Mucosa of stomach (tissue), 1 donor: Measurements from ENCODE around the gene ZNF236.
"Not testable (repeated sequence)": the region's sequence is repeated elsewhere in the genome, so short reads cannot be mapped to it uniquely, and the experiment has no call there.

Experiments
- H3K27me3 ChIP-seq: one replicate; pipeline ENCODE4 v1.7.0; 2013; ENCODE audit warnings: mild to moderate bottlenecking, low read length; ENCODE audit not compliant: control insufficient read depth, insufficient read depth
- H3K36me3 ChIP-seq: one replicate; pipeline ENCODE4 v1.7.0; 2013; ENCODE audit warnings: low read length; ENCODE audit not compliant: control insufficient read depth, insufficient read depth
- H3K4me1 ChIP-seq: one replicate; pipeline ENCODE4 v1.7.0; 2013; ENCODE audit warnings: mild to moderate bottlenecking, low read length; ENCODE audit not compliant: control insufficient read depth, insufficient read depth
- H3K4me3 ChIP-seq: one replicate; pipeline ENCODE4 v1.7.0; 2013; ENCODE audit warnings: low read length
- H3K9ac ChIP-seq: one replicate; pipeline ENCODE4 v1.7.0; 2013; ENCODE audit warnings: mild to moderate bottlenecking, low read length, moderate library complexity
- H3K9me3 ChIP-seq: one replicate; pipeline ENCODE4 v1.7.0; 2013; ENCODE audit warnings: mild to moderate bottlenecking, low read length, moderate library complexity; ENCODE audit not compliant: control insufficient read depth
- donor health status: Pancreatic carcinoma.

ZNF236 gene

DNA sequence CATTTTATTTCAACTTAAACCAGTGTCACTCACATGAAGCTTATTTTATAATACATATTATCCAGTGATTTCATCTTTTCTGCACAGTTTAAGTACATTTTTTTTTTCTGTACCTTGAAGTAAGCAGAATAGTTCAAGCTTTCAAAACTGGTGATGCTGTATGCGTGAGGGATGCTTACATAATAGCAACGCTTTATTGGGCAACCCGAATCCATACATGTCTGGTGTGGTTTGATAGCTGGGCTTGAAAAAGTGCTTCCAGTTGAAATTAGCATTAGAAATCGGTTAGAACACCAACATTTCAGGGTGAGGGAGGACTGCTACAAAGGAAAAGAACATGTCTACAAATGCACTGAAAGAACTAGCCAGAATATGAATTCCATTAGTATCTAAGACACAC, 192.8 kb downstream of the ZNF236 start:
- Histone ChIP-seq H3K9ac (no peak overlapping the region), H3K4me3 (no peak overlapping the region), H3K4me1 (no peaks in the 10 kb centered on the region), H3K36me3 (no peaks in the 10 kb centered on the region), H3K27me3 (no peaks in the 10 kb centered on the region), H3K9me3 (no peaks in the 10 kb centered on the region)

GRCh38 chr18:77015771-77016710, 193.7 kb downstream of the ZNF236 start:
- Histone ChIP-seq H3K36me3 (no peaks in the 10 kb centered on the region), H3K27me3 (no peaks in the 10 kb centered on the region), H3K4me3 (no peak overlapping the region), H3K4me1 (no peaks in the 10 kb centered on the region), H3K9ac (no peak overlapping the region), H3K9me3 (no peaks in the 10 kb centered on the region)

GRCh38 chr18:77016936-77017335, 194.6 kb downstream of the ZNF236 start:
- Histone ChIP-seq H3K9ac (no peak overlapping the region), H3K4me3 (no peak overlapping the region), H3K27me3 (no peaks in the 10 kb centered on the region), H3K9me3 (no peaks in the 10 kb centered on the region), H3K36me3 (no peaks in the 10 kb centered on the region), H3K4me1 (no peaks in the 10 kb centered on the region)

DNA sequence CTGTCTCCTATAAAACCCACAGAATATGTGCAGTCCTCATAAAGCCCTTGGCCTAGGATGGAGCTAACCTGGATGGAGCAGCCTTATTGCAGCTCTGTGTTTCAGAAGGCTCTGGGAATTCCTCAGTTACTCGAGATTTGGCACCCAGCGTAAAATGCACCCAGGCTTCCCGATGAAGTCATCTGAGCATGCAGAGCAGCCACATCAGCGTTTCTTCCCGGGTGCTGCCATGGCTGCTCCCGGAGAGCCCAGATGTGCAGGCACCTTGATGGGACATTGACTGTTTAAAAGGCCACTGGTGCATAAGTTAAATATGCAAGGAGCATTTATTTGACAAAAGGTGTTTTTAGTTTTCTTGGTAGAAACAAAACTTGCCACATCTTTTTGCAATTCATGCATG, 195.0 kb downstream of the ZNF236 start:
- H3K27me3 ChIP-seq = no peaks in the 10 kb centered on the region
- H3K4me3 ChIP-seq = no peak overlapping the region
- H3K9ac ChIP-seq = no peak overlapping the region
- H3K36me3 ChIP-seq = no peaks in the 10 kb centered on the region
- H3K9me3 ChIP-seq = no peaks in the 10 kb centered on the region
- no peaks in the 10 kb centered on the region for H3K4me1 ChIP-seq

- not testable (repeated sequence) for H3K36me3 ChIP-seq, H3K9me3 ChIP-seq, H3K4me1 ChIP-seq, H3K9ac ChIP-seq, H3K4me3 ChIP-seq, H3K27me3 ChIP-seq
Measured at GRCh38 chr18:77018650-77019049, 196.3 kb downstream of the ZNF236 start.

- Histone ChIP-seq H3K36me3 (no peaks in the 10 kb centered on the region), H3K9ac (no peak overlapping the region), H3K27me3 (no peaks in the 10 kb centered on the region), H3K4me3 (no peak overlapping the region), H3K9me3 (no peaks in the 10 kb centered on the region), H3K4me1 (no peaks in the 10 kb centered on the region)
Measured at GRCh38 chr18:77019641-77020040, 197.3 kb downstream of the ZNF236 start.
